HEK293 (cell line): ENCODE measurements around the gene ARL16.

Experiments used
- BCL11A ChIP-seq: fragments of 450-650 bp; formaldehyde crosslinking; IDR thresholded peaks from 2 replicates; pipeline ENCODE4 v1.5.1; 2016; ENCODE audit warnings: low read depth, missing biosample characterization, missing genetic modification characterization
- KLF10 ChIP-seq: fragments of 450-650 bp; IDR thresholded peaks from 2 replicates; pipeline ENCODE4 v1.5.1; 2018; ENCODE audit warnings: missing biosample characterization, mild to moderate bottlenecking, missing genetic modification characterization
- KLF7 ChIP-seq: fragments of 450-650 bp; formaldehyde crosslinking; IDR thresholded peaks from 2 replicates; pipeline ENCODE4 v1.5.1; 2016; ENCODE audit warnings: missing biosample characterization, missing genetic modification characterization, borderline replicate concordance
- MEIS1 ChIP-seq: sonication (generic); formaldehyde crosslinking; IDR thresholded peaks from 2 replicates; pipeline ENCODE4 v1.8.1; 2022; ENCODE audit warnings: missing genetic modification reagents, mild to moderate bottlenecking, borderline replicate concordance
- RBAK ChIP-seq: fragments of 450-650 bp; formaldehyde crosslinking; IDR thresholded peaks from 2 replicates; pipeline ENCODE4 v1.5.1; 2016; ENCODE audit warnings: missing biosample characterization, missing genetic modification characterization
- YY2 ChIP-seq: fragments of 450-650 bp; formaldehyde crosslinking; IDR thresholded peaks from 2 replicates; pipeline ENCODE4 v1.5.1; 2016; ENCODE audit warnings: missing biosample characterization, missing genetic modification characterization
- ZBTB1 ChIP-seq: fragments of 450-650 bp; formaldehyde crosslinking; IDR thresholded peaks from 2 replicates; pipeline ENCODE4 v1.5.1; 2016; ENCODE audit warnings: missing biosample characterization, missing genetic modification characterization
- ZEB2 ChIP-seq: fragments of 450-650 bp; formaldehyde crosslinking; IDR thresholded peaks from 2 replicates; pipeline ENCODE4 v1.5.1; 2016; ENCODE audit warnings: missing biosample characterization, missing genetic modification characterization
- ZNF132 ChIP-seq: fragments of 450-650 bp; formaldehyde crosslinking; IDR thresholded peaks from 2 replicates; pipeline ENCODE4 v1.5.1; 2017; ENCODE audit warnings: missing biosample characterization, missing genetic modification characterization, borderline replicate concordance
- ZNF133 ChIP-seq: fragments of 450-650 bp; formaldehyde crosslinking; IDR thresholded peaks from 2 replicates; pipeline ENCODE4 v1.5.1; 2016; ENCODE audit warnings: missing biosample characterization, missing genetic modification characterization
- ZNF19 ChIP-seq: fragments of 450-650 bp; formaldehyde crosslinking; IDR thresholded peaks from 2 replicates; pipeline ENCODE4; 2016; ENCODE audit warnings: missing biosample characterization, missing genetic modification characterization, low read depth
- ZNF221 ChIP-seq: fragments of 450-650 bp; formaldehyde crosslinking; IDR thresholded peaks from 2 replicates; pipeline ENCODE4 v1.5.1; 2017; ENCODE audit warnings: missing biosample characterization, missing genetic modification characterization, borderline replicate concordance
- ZNF248 ChIP-seq: fragments of 450-650 bp; formaldehyde crosslinking; IDR thresholded peaks from 2 replicates; pipeline ENCODE4 v1.5.1; 2017; ENCODE audit warnings: missing biosample characterization, missing genetic modification characterization
- ZNF350 ChIP-seq: fragments of 450-650 bp; formaldehyde crosslinking; IDR thresholded peaks from 2 replicates; pipeline ENCODE4 v1.5.0; 2017; ENCODE audit warnings: missing biosample characterization, mild to moderate bottlenecking, missing genetic modification characterization
- ZNF426 ChIP-seq: fragments of 450-650 bp; formaldehyde crosslinking; IDR thresholded peaks from 2 replicates; pipeline ENCODE4 v1.5.1; 2017; ENCODE audit warnings: missing biosample characterization, missing genetic modification characterization, mild to moderate bottlenecking, inconsistent platforms, moderate library complexity
- ZNF521 ChIP-seq: fragments of 450-650 bp; formaldehyde crosslinking; IDR thresholded peaks from 2 replicates; pipeline ENCODE4 v1.5.1; 2017; ENCODE audit warnings: missing biosample characterization, mild to moderate bottlenecking, missing genetic modification characterization
- ZNF544 ChIP-seq: fragments of 450-650 bp; formaldehyde crosslinking; IDR thresholded peaks from 2 replicates; pipeline ENCODE4 v1.5.0; 2017; ENCODE audit warnings: missing biosample characterization, missing genetic modification characterization
- ZNF555 ChIP-seq: fragments of 450-650 bp; formaldehyde crosslinking; conservative IDR thresholded peaks from 2 replicates; pipeline ENCODE4 v1.5.1; 2017; ENCODE audit warnings: missing biosample characterization, mild to moderate bottlenecking, missing genetic modification characterization, inconsistent platforms
- ZNF561 ChIP-seq: fragments of 450-650 bp; IDR thresholded peaks from 2 replicates; pipeline ENCODE4 v1.5.1; 2018; ENCODE audit warnings: missing biosample characterization, missing genetic modification characterization, borderline replicate concordance
- ZNF747 ChIP-seq: fragments of 450-650 bp; formaldehyde crosslinking; IDR thresholded peaks from 2 replicates; pipeline ENCODE4 v1.5.1; 2016; ENCODE audit warnings: missing biosample characterization, missing genetic modification characterization
- ZNF76 ChIP-seq: fragments of 450-650 bp; formaldehyde crosslinking; IDR thresholded peaks from 2 replicates; pipeline ENCODE4; 2016; ENCODE audit warnings: low read depth, missing biosample characterization, missing genetic modification characterization, borderline replicate concordance
- ZNF830 ChIP-seq: fragments of 450-650 bp; IDR thresholded peaks from 2 replicates; pipeline ENCODE4 v1.5.0; 2018; ENCODE audit warnings: missing biosample characterization, missing genetic modification characterization, low read depth, mild to moderate bottlenecking, moderate library complexity
- ZXDB ChIP-seq: fragments of 450-650 bp; formaldehyde crosslinking; IDR thresholded peaks from 2 replicates; pipeline ENCODE4 v1.5.1; 2016; ENCODE audit warnings: missing biosample characterization, missing genetic modification characterization
- TF ChIP-seq, protein P1 (sequence below): fragments of 450-650 bp; formaldehyde crosslinking; IDR thresholded peaks from 2 replicates; pipeline ENCODE4 v1.5.1; 2017; ENCODE audit warnings: missing biosample characterization, missing genetic modification characterization
- TF ChIP-seq, protein P2 (sequence below): fragments of 450-650 bp; formaldehyde crosslinking; IDR thresholded peaks from 2 replicates; pipeline ENCODE4 v1.5.1; 2017; ENCODE audit warnings: missing biosample characterization, mild to moderate bottlenecking, missing genetic modification characterization, moderate library complexity
- TF ChIP-seq, protein P3 (sequence below): fragments of 450-650 bp; formaldehyde crosslinking; IDR thresholded peaks from 2 replicates; pipeline ENCODE4; 2016; ENCODE audit warnings: missing biosample characterization, missing genetic modification characterization
- TF ChIP-seq, protein P4 (sequence below): fragments of 450-650 bp; formaldehyde crosslinking; IDR thresholded peaks from 2 replicates; pipeline ENCODE4 v1.5.1; 2016; ENCODE audit warnings: missing biosample characterization, missing genetic modification characterization
- TF ChIP-seq, protein P5 (sequence below): fragments of 450-650 bp; formaldehyde crosslinking; IDR thresholded peaks from 2 replicates; pipeline ENCODE4 v1.5.1; 2017; ENCODE audit warnings: missing biosample characterization, missing genetic modification characterization
- TF ChIP-seq, protein P6 (sequence below): fragments of 450-650 bp; formaldehyde crosslinking; IDR thresholded peaks from 2 replicates; pipeline ENCODE4 v1.5.1; 2016; ENCODE audit warnings: missing biosample characterization, missing genetic modification characterization, low read depth

Gene ARL16

DNA sequence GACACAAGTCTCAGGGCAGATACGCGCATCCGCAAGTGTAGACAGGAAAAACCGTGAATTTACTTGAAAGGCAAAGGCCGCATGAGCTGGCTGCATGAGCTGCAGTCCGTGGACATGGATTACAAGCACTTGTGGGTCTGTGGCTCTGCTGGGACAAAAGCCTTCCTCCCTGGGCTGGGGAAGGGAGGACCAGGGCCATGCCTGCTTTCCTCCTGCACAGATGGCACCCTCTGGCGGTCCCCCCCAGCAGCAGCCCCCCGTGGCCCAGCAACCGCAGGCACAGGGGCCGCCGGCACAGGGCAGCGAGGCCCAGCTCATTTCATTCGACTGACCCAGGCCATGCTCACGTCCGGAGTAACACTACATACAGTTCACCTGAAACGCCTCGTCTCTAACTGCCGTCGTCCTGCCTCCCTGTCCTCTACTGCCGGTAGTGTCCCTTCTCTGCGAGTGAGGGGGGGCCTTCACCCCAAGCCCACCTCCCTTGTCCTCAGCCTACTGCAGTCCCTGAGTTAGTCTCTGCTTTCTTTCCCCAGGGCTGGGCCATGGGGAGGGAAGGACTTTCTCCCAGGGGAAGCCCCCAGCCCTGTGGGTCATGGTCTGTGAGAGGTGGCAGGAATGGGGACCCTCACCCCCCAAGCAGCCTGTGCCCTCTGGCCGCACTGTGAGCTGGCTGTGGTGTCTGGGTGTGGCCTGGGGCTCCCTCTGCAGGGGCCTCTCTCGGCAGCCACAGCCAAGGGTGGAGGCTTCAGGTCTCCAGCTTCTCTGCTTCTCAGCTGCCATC is 17.9 kb upstream of the ARL16 start (continued):
- TF ChIP-seq ZNF561 (tag by site-specific recombination) (peak; percentile 36; the same call in 1 of the 2 replicates), ZNF544 (tag by site-specific recombination) (no peak), MEIS1 (CRISPR knock-in tag) (no peak), BCL11A (tag by site-specific recombination) (no peak), ZXDB (tag by site-specific recombination) (peak; percentile 43; the same call in 1 of the 2 replicates), ZNF221 (tag by site-specific recombination) (no peak), KLF7 (no peak), ZNF426 (tag by site-specific recombination) (no peak), ZNF830 (no peak), ZNF133 (no peak), ZNF76 (tag by site-specific recombination) (no peak), ZBTB1 (no peak), ZNF19 (no peak), ZNF248 (tag by site-specific recombination) (no peak), ZNF555 (tag by site-specific recombination) (no peak), ZEB2 (tag by site-specific recombination) (no peak; the same call in 1 of the 2 replicates), ZNF132 (tag by site-specific recombination) (no peak), YY2 (tag by site-specific recombination) (no peak), RBAK (no peak), KLF10 (tag by site-specific recombination) (no peak), ZNF747 (tag by site-specific recombination) (no peak), ZNF521 (tag by site-specific recombination) (no peak), ZNF350 (no peak)
- TF ChIP-seq, protein P1, sequence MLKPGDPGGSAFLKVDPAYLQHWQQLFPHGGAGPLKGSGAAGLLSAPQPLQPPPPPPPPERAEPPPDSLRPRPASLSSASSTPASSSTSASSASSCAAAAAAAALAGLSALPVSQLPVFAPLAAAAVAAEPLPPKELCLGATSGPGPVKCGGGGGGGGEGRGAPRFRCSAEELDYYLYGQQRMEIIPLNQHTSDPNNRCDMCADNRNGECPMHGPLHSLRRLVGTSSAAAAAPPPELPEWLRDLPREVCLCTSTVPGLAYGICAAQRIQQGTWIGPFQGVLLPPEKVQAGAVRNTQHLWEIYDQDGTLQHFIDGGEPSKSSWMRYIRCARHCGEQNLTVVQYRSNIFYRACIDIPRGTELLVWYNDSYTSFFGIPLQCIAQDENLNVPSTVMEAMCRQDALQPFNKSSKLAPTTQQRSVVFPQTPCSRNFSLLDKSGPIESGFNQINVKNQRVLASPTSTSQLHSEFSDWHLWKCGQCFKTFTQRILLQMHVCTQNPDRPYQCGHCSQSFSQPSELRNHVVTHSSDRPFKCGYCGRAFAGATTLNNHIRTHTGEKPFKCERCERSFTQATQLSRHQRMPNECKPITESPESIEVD, result no peak
- TF ChIP-seq, protein P2, sequence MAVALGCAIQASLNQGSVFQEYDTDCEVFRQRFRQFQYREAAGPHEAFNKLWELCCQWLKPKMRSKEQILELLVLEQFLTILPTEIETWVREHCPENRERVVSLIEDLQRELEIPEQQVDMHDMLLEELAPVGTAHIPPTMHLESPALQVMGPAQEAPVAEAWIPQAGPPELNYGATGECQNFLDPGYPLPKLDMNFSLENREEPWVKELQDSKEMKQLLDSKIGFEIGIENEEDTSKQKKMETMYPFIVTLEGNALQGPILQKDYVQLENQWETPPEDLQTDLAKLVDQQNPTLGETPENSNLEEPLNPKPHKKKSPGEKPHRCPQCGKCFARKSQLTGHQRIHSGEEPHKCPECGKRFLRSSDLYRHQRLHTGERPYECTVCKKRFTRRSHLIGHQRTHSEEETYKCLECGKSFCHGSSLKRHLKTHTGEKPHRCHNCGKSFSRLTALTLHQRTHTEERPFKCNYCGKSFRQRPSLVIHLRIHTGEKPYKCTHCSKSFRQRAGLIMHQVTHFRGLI (tag by site-specific recombination), result no peak
- TF ChIP-seq, protein P3, sequence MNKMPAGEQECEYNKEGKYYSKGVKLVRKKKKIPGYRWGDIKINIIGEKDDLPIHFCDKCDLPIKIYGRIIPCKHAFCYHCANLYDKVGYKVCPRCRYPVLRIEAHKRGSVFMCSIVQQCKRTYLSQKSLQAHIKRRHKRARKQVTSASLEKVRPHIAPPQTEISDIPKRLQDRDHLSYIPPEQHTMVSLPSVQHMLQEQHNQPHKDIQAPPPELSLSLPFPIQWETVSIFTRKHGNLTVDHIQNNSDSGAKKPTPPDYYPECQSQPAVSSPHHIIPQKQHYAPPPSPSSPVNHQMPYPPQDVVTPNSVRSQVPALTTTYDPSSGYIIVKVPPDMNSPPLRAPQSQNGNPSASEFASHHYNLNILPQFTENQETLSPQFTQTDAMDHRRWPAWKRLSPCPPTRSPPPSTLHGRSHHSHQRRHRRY (tag by site-specific recombination), result peak; percentile 35; the same call in 1 of the 2 replicates
- TF ChIP-seq, protein P4, sequence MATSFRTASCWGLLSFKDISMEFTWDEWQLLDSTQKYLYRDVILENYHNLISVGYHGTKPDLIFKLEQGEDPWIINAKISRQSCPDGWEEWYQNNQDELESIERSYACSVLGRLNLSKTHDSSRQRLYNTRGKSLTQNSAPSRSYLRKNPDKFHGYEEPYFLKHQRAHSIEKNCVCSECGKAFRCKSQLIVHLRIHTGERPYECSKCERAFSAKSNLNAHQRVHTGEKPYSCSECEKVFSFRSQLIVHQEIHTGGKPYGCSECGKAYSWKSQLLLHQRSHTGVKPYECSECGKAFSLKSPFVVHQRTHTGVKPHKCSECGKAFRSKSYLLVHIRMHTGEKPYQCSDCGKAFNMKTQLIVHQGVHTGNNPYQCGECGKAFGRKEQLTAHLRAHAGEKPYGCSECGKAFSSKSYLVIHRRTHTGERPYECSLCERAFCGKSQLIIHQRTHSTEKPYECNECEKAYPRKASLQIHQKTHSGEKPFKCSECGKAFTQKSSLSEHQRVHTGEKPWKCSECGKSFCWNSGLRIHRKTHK (tag by site-specific recombination), result no peak
- TF ChIP-seq, protein P5, sequence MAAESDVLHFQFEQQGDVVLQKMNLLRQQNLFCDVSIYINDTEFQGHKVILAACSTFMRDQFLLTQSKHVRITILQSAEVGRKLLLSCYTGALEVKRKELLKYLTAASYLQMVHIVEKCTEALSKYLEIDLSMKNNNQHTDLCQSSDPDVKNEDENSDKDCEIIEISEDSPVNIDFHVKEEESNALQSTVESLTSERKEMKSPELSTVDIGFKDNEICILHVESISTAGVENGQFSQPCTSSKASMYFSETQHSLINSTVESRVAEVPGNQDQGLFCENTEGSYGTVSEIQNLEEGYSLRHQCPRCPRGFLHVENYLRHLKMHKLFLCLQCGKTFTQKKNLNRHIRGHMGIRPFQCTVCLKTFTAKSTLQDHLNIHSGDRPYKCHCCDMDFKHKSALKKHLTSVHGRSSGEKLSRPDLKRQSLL (tag by site-specific recombination), result no peak
- TF ChIP-seq, protein P6, sequence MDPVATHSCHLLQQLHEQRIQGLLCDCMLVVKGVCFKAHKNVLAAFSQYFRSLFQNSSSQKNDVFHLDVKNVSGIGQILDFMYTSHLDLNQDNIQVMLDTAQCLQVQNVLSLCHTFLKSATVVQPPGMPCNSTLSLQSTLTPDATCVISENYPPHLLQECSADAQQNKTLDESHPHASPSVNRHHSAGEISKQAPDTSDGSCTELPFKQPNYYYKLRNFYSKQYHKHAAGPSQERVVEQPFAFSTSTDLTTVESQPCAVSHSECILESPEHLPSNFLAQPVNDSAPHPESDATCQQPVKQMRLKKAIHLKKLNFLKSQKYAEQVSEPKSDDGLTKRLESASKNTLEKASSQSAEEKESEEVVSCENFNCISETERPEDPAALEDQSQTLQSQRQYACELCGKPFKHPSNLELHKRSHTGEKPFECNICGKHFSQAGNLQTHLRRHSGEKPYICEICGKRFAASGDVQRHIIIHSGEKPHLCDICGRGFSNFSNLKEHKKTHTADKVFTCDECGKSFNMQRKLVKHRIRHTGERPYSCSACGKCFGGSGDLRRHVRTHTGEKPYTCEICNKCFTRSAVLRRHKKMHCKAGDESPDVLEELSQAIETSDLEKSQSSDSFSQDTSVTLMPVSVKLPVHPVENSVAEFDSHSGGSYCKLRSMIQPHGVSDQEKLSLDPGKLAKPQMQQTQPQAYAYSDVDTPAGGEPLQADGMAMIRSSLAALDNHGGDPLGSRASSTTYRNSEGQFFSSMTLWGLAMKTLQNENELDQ (tag by site-specific recombination), result no peak
